ENCODE results near the gene TACC2. TPM values are rescaled to one million over a fixed set of nuclear protein-coding genes. Genes with fewer than 3 reads are reported as not detected.

TACC2 gene
- total RNA-seq, result under 1 TPM in 1 of 2 donors, not detected in 1; 0.19 TPM

- H3K4me1 Mint-ChIP-seq (ENCODE audit: low read depth), result peaks cover 10% of the 10 kb centered on the region
Observed at GRCh38 chr10:121988361-121989324, at the start of gene TACC2. Gene TACC2 (plus strand): TSS chr10:121989163. CDS start chr10:122021982, 32,819 bp downstream.

GRCh38 chr10:121941532-121941931 is 47.4 kb upstream of the TACC2 start:
- Mint-ChIP-seq H3K27ac (no peak overlapping the region), H3K4me3 (no peak overlapping the region), H3K36me3 (ENCODE audit: insufficient read depth in 2 of 2) (no peaks in the 10 kb centered on the region), H3K9me3 (no peaks in the 10 kb centered on the region), H3K27me3 (ENCODE audit: low read depth) (peaks cover 16% of the 10 kb centered on the region), H3K4me1 (ENCODE audit: low read depth) (no peaks in the 10 kb centered on the region)
- ATAC-seq (replicated peaks in 1 of 2) (no peak), DNase-seq (no peak)

More at GRCh38 chr10:121988361-121989324, at the start of gene TACC2:
- ATAC-seq (replicated peaks in 1 of 2) (no peak), DNase-seq (no peak)
- Mint-ChIP-seq H3K4me3 (no peak within 1 kb of the TSS), H3K36me3 (ENCODE audit: insufficient read depth in 2 of 2) (peaks cover 12 to 14% of the 10 kb centered on the region in 2 donors), H3K27ac (no peak within 1 kb of the TSS), H3K27me3 (ENCODE audit: low read depth) (peaks cover 6% of the 10 kb centered on the region), H3K9me3 (peaks cover 5 to 14% of the 10 kb centered on the region in 2 donors)

GRCh38 chr10:121942749-121943416 is 46.1 kb upstream of the TACC2 start:
- no peaks in the 10 kb centered on the region for H3K36me3 Mint-ChIP-seq (ENCODE audit: insufficient read depth in 2 of 2)
- H3K27me3 Mint-ChIP-seq (ENCODE audit: low read depth), result peaks cover 16% of the 10 kb centered on the region
- no peak for DNase-seq
- ATAC-seq (replicated peaks in 1 of 2), result no peak
- no peaks in the 10 kb centered on the region for H3K4me1 Mint-ChIP-seq (ENCODE audit: low read depth)
- H3K27ac Mint-ChIP-seq, result no peak overlapping the region
- H3K4me3 Mint-ChIP-seq, result no peak overlapping the region
- no peaks in the 10 kb centered on the region for H3K9me3 Mint-ChIP-seq

GRCh38 chr10:121947343-121948330 is 41.3 kb upstream of the TACC2 start:
- Mint-ChIP-seq H3K27ac (no peak overlapping the region), H3K9me3 (no peaks in the 10 kb centered on the region), H3K4me3 (no peak overlapping the region), H3K36me3 (ENCODE audit: insufficient read depth in 2 of 2) (peaks cover 0 to 2% of the 10 kb centered on the region in 2 donors), H3K27me3 (ENCODE audit: low read depth) (no peaks in the 10 kb centered on the region), H3K4me1 (ENCODE audit: low read depth) (no peaks in the 10 kb centered on the region)
- DNase-seq (no peak), ATAC-seq (replicated peaks in 1 of 2) (no peak)

GRCh38 chr10:121949049-121949448 is 39.9 kb upstream of the TACC2 start:
- Mint-ChIP-seq H3K27ac (no peak overlapping the region), H3K36me3 (ENCODE audit: insufficient read depth in 2 of 2) (peaks cover 1 to 2% of the 10 kb centered on the region in 2 donors), H3K4me1 (ENCODE audit: low read depth) (no peaks in the 10 kb centered on the region), H3K9me3 (no peaks in the 10 kb centered on the region), H3K4me3 (no peak overlapping the region), H3K27me3 (ENCODE audit: low read depth) (no peaks in the 10 kb centered on the region)
- DNase-seq (no peak), ATAC-seq (replicated peaks in 1 of 2) (no peak)

GRCh38 chr10:121949451-121949850 is 39.5 kb upstream of the TACC2 start:
- no peaks in the 10 kb centered on the region for H3K4me1 Mint-ChIP-seq (ENCODE audit: low read depth)
- H3K27me3 Mint-ChIP-seq (ENCODE audit: low read depth), result no peaks in the 10 kb centered on the region
- no peak for DNase-seq
- no peaks in the 10 kb centered on the region for H3K9me3 Mint-ChIP-seq
- peaks cover 1 to 2% of the 10 kb centered on the region in 2 donors for H3K36me3 Mint-ChIP-seq (ENCODE audit: insufficient read depth in 2 of 2)
- ATAC-seq (replicated peaks in 1 of 2), result no peak
- no peak overlapping the region for H3K4me3 Mint-ChIP-seq
- no peak overlapping the region for H3K27ac Mint-ChIP-seq

- Mint-ChIP-seq H3K36me3 (ENCODE audit: insufficient read depth in 2 of 2) (peaks cover 4 to 6% of the 10 kb centered on the region in 2 donors), H3K4me1 (ENCODE audit: low read depth) (peaks cover 8% of the 10 kb centered on the region)
Observed at GRCh38 chr10:121952226-121952625, 36.7 kb upstream of the TACC2 start.

GRCh38 chr10:121956111-121957061 is 32.6 kb upstream of the TACC2 start:
- Mint-ChIP-seq H3K9me3 (no peaks in the 10 kb centered on the region), H3K27me3 (ENCODE audit: low read depth) (no peaks in the 10 kb centered on the region), H3K27ac (peak overlapping the region; percentile 6), H3K4me1 (ENCODE audit: low read depth) (peaks cover 8% of the 10 kb centered on the region), H3K4me3 (no peak overlapping the region), H3K36me3 (ENCODE audit: insufficient read depth in 2 of 2) (peaks cover 4 to 8% of the 10 kb centered on the region in 2 donors)
- no peak for DNase-seq
- no peak for ATAC-seq (replicated peaks in 1 of 2)

More at GRCh38 chr10:121952226-121952625, 36.7 kb upstream of the TACC2 start:
- no peak overlapping the region for H3K27ac Mint-ChIP-seq
- ATAC-seq (replicated peaks in 1 of 2), result no peak
- DNase-seq, result no peak
- no peaks in the 10 kb centered on the region for H3K9me3 Mint-ChIP-seq
- H3K27me3 Mint-ChIP-seq (ENCODE audit: low read depth), result no peaks in the 10 kb centered on the region
- no peak overlapping the region for H3K4me3 Mint-ChIP-seq

GRCh38 chr10:121959671-121960070 is 29.3 kb upstream of the TACC2 start:
- no peak overlapping the region for H3K4me3 Mint-ChIP-seq
- DNase-seq (no peak), ATAC-seq (replicated peaks in 1 of 2) (peak in 1 of 2 donors; percentile 38)
- no peak overlapping the region for H3K27ac Mint-ChIP-seq
- no peaks in the 10 kb centered on the region for H3K9me3 Mint-ChIP-seq
- H3K36me3 Mint-ChIP-seq (ENCODE audit: insufficient read depth in 2 of 2), result peaks cover 5 to 14% of the 10 kb centered on the region in 2 donors
- H3K27me3 Mint-ChIP-seq (ENCODE audit: low read depth), result no peaks in the 10 kb centered on the region
- peaks cover 8% of the 10 kb centered on the region for H3K4me1 Mint-ChIP-seq (ENCODE audit: low read depth)

GRCh38 chr10:121961456-121961855 is 27.5 kb upstream of the TACC2 start:
- ATAC-seq (replicated peaks in 1 of 2) (no peak), DNase-seq (no peak)
- Mint-ChIP-seq H3K4me1 (ENCODE audit: low read depth) (peaks cover 5% of the 10 kb centered on the region), H3K27me3 (ENCODE audit: low read depth) (no peaks in the 10 kb centered on the region), H3K27ac (no peak overlapping the region), H3K36me3 (ENCODE audit: insufficient read depth in 2 of 2) (peaks cover 3 to 21% of the 10 kb centered on the region in 2 donors), H3K9me3 (no peaks in the 10 kb centered on the region), H3K4me3 (no peak overlapping the region)

- ATAC-seq (replicated peaks in 1 of 2) (no peak), DNase-seq (no peak)
- H3K4me3 Mint-ChIP-seq, result no peak overlapping the region
- H3K27me3 Mint-ChIP-seq (ENCODE audit: low read depth), result no peaks in the 10 kb centered on the region
- no peaks in the 10 kb centered on the region for H3K9me3 Mint-ChIP-seq
- H3K4me1 Mint-ChIP-seq (ENCODE audit: low read depth), result no peaks in the 10 kb centered on the region
- peaks cover 3 to 19% of the 10 kb centered on the region in 2 donors for H3K36me3 Mint-ChIP-seq (ENCODE audit: insufficient read depth in 2 of 2)
- H3K27ac Mint-ChIP-seq, result no peak overlapping the region
Observed at GRCh38 chr10:121965996-121966395, 23.0 kb upstream of the TACC2 start.
